ENCODE measurements around the gene STUM. TPM values are rescaled to one million over a fixed set of nuclear protein-coding genes. Genes with fewer than 3 reads are reported as not detected.

The STUM gene
- total and polyA plus RNA-seq, 2 of the 8 experiments (the other 6 are each of a cell fraction or from before 2014, with no cell fraction given), result 0.76 to 1.2 TPM

GRCh38 chr1:226549094-226549936 is 751 bp downstream of the STUM start:
- Histone ChIP-seq H3K79me1 (ENCODE audit: low read depth, low read length) (no peaks in the 10 kb centered on the region), H3K18ac (ENCODE audit: extremely low read depth, low read length) (peak overlapping the region; percentile 26; the same call in 1 of the 2 replicates), H3K27me3 (replicated peaks in 1 of 4; ENCODE audit: control insufficient read depth in 3 of 4, extremely low read depth in 1 of 4, insufficient read depth in 3 of 4, low read length in 3 of 4) (peaks cover 10 to 50% (median 46%) of the 10 kb centered on the region in 4 experiments), H3K4ac (replicated peaks; ENCODE audit: insufficient read length, low read depth, low read length) (no peak overlapping the region), H3K4me1 (replicated peaks in 1 of 4; ENCODE audit: control insufficient read depth in 3 of 4, insufficient read depth in 4 of 4, low read length in 3 of 4) (peaks cover 3 to 24% (median 14%) of the 10 kb centered on the region in 4 experiments), H4K20me1 (replicated peaks in 1 of 2; ENCODE audit: control insufficient read depth in 1 of 2, insufficient read depth in 2 of 2, low read length in 2 of 2) (peaks cover 0 to 6% of the 10 kb centered on the region in 2 experiments), H2AFZ (ENCODE audit: low read length) (no peak overlapping the region; the same call in 1 of the 2 replicates), H3K23ac (ENCODE audit: insufficient read length) (no peak overlapping the region), H3K27ac (ENCODE audit: low read depth, low read length) (no peak overlapping the region), H3K4me2 (ENCODE audit: insufficient read depth in 1 of 2, low read depth in 2 of 2, low read length in 2 of 2) (peak overlapping the region; percentile 96 to 100), H3K4me3 (ENCODE audit: extremely low read depth in 1 of 4, insufficient read depth in 2 of 4, low read depth in 3 of 4, low read length in 4 of 4) (peak overlapping the region; percentile 15 to 62 (median 44)), H3K79me2 (ENCODE audit: control insufficient read depth in 1 of 2, insufficient read depth in 2 of 2, low read length in 2 of 2) (no peaks in the 10 kb centered on the region), H4K5ac (ENCODE audit: insufficient read length, low read depth, low read length) (no peak overlapping the region), H2BK120ac (replicated peaks; ENCODE audit: low read depth, low read length) (no peak overlapping the region), H2BK12ac (ENCODE audit: low read depth, low read length) (no peak overlapping the region), H4K8ac (ENCODE audit: extremely low read depth, insufficient read depth, low read length) (peak overlapping the region; percentile 78), H3K9ac (replicated peaks in 1 of 4; ENCODE audit: extremely low read depth in 1 of 4, low read depth in 3 of 4, low read length in 3 of 4) (peak overlapping the region in 1 of 4 experiments; percentile 75; a peak in 1 of 7 replicates), H2BK20ac (ENCODE audit: low read length) (no peak overlapping the region), H2BK5ac (ENCODE audit: low read depth, low read length) (no peak overlapping the region), H3K56ac (replicated peaks; ENCODE audit: insufficient read length, low read depth, low read length) (no peak overlapping the region), H2BK15ac (ENCODE audit: low read length) (no peak overlapping the region), H3K14ac (ENCODE audit: insufficient read length) (no peak overlapping the region), H2AK5ac (ENCODE audit: low read depth, low read length) (no peak overlapping the region), H3K9me3 (ENCODE audit: insufficient read depth in 2 of 2, low read depth in 1 of 2, low read length in 1 of 2) (no peaks in the 10 kb centered on the region), H4K91ac (replicated peaks; ENCODE audit: insufficient read length, low read length) (no peak overlapping the region), H3K36me3 (ENCODE audit: control insufficient read depth in 2 of 4, insufficient read depth in 4 of 4, low read length in 3 of 4) (no peaks in the 10 kb centered on the region), H3K23me2 (ENCODE audit: low read depth, low read length) (peaks cover 9% of the 10 kb centered on the region; the same call in 1 of the 2 replicates)
- WGBS, 2 experiments (ENCODE audit: extremely low coverage in 1 of 2, insufficient coverage in 1 of 2, insufficient read length in 1 of 2, insufficient replicate concordance in 2 of 2, low coverage in 1 of 2, low lambda C conversion rate in 2 of 2, missing lambda C conversion rate in 1 of 2), result 1% methylated on average over 22 of the region's 73 CpGs; no CpG with 5 or more reads in 1 of the 2 experiments
- FAIRE-seq (no peak), DNase-seq (ENCODE audit: low read depth in 1 of 2, low spot score in 2 of 2) (peak in 1 of 2 experiments; percentile 67)
- ChIA-PET CTCF (ENCODE audit: partially characterized antibody) (interaction anchor here (0.6 to 6.7 kb wide), 25 partner anchors 12 to 424 kb away, joined by 3 to 71 read pairs (median 4); no protein-coding TSS in a partner anchor), POLR2A (ENCODE audit: partially characterized antibody) (interaction anchor here (1.4 to 1.5 kb wide), 3 partner anchors 150 to 240 kb away, joined by 3 to 4 read pairs (median 3); partner anchors contain the start of gene LIN9)
- TF ChIP-seq BACH1 (IDR thresholded peaks at IDR 0.05; ENCODE audit: low read length) (no peak), JUN (IDR thresholded peaks at IDR 0.05; ENCODE audit: low read depth, low read length) (no peak), TAF7 (optimal IDR thresholded peaks at IDR 0.05; ENCODE audit: borderline replicate concordance, low read depth, low read length) (no peak), CTBP2 (IDR thresholded peaks at IDR 0.05; ENCODE audit: borderline replicate concordance, insufficient read depth, insufficient read length, low read length) (no peak), BRCA1 (IDR thresholded peaks at IDR 0.05; ENCODE audit: low read depth, low read length) (no peak), HDAC2 (IDR thresholded peaks at IDR 0.05; ENCODE audit: borderline replicate concordance in 1 of 2, low read depth in 2 of 2, low read length in 2 of 2) (no peak), SIN3A (conservative IDR thresholded peaks at IDR 0.05 in 1 of 2, IDR thresholded peaks at IDR 0.05 in 1 of 2; ENCODE audit: low read depth in 1 of 2, low read length in 2 of 2) (no peak), MAFK (IDR thresholded peaks at IDR 0.05; ENCODE audit: low read depth, low read length) (no peak), CEBPB (IDR thresholded peaks at IDR 0.05; ENCODE audit: low read depth, low read length) (no peak)
- TF ChIP-seq, protein P1, sequence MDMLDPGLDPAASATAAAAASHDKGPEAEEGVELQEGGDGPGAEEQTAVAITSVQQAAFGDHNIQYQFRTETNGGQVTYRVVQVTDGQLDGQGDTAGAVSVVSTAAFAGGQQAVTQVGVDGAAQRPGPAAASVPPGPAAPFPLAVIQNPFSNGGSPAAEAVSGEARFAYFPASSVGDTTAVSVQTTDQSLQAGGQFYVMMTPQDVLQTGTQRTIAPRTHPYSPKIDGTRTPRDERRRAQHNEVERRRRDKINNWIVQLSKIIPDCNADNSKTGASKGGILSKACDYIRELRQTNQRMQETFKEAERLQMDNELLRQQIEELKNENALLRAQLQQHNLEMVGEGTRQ (IDR thresholded peaks at IDR 0.05; ENCODE audit: low read length), result no peak

Data from H1 (cell line).